Activated naive CD4-positive, alpha-beta T cell treated with anti-CD3 and anti-CD28 coated beads, Interleukin-2, amount 50 U/mL, for 16 hours (primary cell): ENCODE measurements around the gene PEX3.
"Not testable (repeated sequence)": the region's sequence is repeated elsewhere in the genome, so short reads cannot be mapped to it uniquely, and the experiment has no call there.

Source experiments
- DNase-seq: peaks from one replicate; pipeline ENCODE4 v3.0.0-alpha.2; 2020

The PEX3 gene, protein sequence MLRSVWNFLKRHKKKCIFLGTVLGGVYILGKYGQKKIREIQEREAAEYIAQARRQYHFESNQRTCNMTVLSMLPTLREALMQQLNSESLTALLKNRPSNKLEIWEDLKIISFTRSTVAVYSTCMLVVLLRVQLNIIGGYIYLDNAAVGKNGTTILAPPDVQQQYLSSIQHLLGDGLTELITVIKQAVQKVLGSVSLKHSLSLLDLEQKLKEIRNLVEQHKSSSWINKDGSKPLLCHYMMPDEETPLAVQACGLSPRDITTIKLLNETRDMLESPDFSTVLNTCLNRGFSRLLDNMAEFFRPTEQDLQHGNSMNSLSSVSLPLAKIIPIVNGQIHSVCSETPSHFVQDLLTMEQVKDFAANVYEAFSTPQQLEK

DNA sequence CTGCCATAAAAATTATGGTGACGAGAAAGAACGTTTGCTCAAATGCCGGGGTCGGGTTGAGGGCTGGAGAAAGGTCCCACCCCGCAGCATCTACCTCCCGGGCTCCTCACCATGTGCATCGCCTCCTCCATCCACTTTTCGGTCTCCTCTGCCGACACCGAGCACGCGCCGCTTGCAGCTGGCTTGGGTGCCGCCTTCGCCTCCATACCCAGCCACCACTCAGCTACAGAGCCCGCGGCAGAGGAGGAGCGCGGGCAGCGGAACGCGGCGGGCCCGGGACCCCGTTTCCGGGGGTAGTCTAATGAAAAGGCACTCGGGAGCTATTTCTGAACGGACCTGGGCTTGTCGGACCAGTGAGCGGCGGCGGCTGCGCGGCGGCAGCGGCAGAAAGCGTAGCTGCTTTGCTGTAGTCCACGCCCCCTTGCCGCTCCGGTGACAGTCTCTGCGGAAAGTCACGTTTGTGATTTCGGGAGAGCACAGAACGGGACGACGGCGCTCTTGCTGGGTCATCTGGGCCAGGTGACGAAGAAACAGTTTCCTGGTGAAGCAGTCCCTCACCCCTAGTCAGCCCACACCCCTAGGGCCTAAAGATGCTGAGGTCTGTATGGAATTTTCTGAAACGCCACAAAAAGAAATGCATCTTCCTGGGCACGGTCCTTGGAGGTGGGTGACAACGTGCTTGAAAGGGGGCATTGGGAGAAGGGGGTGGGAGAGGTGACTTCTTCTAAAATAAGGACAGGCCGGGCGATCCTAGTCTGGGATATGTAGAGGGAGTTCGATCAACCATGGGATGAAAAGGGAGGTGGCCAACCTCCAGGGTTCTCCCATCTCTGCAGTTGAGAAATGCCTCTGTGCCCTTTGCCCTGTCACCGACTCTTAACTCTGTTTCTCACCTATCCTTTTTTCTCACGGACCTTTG lies at the start of gene PEX3, which contains the start of gene ADAT2:
TSS of gene PEX3 (plus strand) at position 353 of the 919 bp plus-strand sequence. CDS start at position 591, 238 bp downstream.
TSS of gene ADAT2 (minus strand) at position 243 of the 919 bp plus-strand sequence. CDS start at position 206, 37 bp downstream.
- DNase-seq = peak; percentile 94

DNA sequence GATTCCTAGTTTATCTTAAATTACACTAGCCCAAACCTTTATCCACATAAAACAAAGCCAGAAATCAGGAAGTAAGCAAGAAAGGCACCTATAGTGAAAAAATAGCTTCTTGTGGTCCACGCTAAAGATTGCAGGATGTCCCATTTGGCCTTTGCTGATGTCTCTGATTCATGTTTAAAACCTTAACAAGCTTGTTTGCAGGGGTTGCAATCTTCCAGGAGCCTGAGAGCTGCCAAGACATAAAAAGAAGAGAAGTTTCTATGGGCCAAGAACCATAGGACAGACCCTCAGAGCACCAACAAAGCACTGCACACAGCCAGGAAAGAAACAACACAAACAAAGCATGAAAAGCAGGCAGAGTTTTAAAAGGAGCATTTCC lies 49.5 kb upstream of the PEX3 start:
- no peak for DNase-seq

DNA sequence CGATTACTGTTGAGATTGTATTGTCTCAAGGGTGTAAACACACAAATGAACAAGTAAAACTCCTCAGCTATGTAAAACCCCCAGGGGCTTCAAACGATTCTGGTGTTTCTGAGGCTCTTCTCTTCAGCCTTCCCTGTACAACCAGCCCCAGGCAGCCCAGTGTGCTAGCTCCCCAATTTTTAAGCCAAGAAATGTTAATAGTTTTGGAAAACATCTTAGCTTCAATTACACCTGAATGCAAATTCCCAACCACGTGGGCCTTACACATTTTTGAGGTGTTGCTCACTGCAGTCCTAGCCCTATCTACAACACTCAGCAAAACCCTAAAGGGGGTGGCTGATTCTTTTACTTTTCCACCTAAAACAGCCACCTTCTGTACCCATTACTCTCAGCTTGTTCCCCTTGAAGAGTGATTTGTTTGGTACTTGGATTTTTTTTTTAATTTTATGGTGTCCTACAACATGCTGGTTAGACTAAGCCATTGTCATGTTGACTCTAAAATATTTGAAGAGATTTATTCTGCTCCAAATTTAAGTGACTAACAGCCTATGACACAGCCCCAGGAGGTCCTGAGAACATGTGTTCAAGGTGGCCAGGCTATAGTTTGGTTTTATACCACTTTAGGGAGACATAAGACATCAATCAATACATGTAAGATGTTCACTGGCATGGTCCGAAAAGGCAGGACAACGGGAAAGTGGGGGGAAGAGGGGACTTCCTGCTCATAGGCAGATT lies 48.8 kb upstream of the PEX3 start:
- no peak for DNase-seq

DNA sequence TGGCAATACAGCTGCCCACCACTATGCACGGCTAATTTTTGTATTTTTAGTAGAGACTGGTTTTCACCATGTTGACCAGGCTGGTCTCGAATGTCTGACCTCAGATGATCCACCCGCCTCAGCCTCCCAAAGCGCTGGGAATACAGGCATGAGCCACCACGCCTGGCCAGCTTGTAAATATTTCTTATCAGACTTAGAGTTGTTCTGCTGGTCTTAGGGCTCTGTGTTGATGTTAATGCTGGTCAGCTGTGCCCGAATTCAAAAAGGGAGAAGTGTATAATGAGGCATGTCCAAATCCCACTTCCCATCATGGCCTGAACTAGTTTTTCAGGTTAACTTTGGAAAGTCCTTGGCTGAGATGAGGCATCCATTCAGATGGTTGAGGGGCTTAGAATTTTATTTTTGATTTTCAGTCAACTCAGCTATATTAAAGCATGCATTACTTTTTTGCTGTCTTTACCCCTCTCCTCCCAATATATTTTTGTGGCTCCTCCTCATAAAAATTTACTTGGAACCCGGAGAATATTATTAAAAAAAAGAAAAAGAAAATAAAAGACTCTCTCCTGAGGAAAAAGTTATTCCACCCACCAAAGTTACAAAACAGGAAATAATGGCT lies 47.8 kb upstream of the PEX3 start:
- DNase-seq = no peak

DNA sequence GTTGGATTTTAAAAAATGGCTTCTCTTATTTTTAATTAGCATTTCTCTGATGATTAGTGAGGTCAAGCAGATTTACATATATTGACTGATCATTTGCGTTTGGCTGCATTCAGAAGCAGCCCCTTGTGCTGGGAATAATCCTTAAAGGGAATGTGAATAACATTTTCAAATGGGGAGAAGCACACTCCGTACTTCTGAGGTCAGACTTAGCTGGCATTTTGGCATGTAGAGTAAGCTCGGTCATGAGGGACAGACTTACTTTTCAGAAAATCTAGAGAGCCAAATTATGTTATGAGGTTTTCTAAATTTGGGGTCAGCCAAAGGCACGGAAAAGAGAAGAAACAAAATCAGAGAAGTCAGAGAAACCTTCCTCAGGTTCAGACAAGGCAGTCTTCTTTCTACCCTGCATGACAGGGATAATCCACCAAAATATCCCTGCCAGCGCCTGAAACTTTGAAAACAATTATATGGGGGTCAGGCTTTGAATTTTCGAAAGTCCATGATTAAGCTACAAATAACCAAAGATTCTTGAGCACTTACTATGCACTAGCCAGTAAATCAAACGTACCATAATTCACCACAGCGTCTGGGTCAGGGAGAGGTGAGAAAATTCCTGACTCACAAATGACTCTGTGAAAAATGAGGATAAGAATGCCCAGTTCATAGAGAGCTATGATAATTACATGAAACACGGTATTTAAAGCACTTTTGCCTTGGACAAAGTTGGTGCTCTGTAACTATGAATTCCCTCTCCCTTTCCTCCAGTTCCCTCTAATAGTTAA lies 45.0 kb upstream of the PEX3 start:
- no peak for DNase-seq

DNA sequence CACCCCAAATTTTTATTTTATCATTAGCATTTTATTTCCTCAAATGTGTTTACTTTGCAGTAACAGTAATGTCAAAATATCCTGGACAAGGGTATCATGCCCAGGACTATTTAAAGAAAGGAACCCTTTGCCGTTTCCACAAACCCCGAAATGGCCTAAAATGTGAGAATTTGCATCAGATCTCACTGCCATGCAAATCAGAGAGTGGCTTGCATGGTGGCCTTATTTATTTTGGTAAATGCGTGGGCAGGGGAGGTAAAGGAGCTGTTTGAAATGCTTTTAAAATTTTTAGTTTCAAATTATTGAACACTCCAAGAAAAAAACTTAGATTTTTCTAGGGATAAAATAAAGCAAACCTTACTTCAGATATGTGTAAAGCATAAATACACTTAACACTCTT lies 43.9 kb upstream of the PEX3 start:
- DNase-seq = no peak

- no peak for DNase-seq
These were observed 42.3 kb upstream of the PEX3 start for GRCh38 chr6:143408151-143408786.

DNA sequence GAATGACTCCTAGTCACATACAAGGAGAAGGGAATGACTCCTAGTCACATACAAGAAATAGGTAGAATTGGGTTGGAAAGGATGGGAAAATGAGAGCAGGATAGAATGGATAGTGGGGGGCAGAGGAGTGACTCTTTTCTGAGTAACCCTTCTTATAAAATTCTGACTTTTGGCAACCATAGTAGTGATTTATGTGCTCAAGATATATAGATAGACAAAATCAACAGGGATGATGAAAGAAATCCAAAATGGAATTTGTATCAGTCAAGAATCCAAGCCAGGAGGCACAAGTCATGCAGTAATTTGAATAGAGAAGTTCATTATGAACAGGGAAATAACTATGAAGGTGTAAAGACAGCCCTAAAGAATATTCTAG lies 41.8 kb upstream of the PEX3 start:
- no peak for DNase-seq

- no peak for DNase-seq
These were observed 39.7 kb upstream of the PEX3 start for GRCh38 chr6:143410859-143411270.

DNA sequence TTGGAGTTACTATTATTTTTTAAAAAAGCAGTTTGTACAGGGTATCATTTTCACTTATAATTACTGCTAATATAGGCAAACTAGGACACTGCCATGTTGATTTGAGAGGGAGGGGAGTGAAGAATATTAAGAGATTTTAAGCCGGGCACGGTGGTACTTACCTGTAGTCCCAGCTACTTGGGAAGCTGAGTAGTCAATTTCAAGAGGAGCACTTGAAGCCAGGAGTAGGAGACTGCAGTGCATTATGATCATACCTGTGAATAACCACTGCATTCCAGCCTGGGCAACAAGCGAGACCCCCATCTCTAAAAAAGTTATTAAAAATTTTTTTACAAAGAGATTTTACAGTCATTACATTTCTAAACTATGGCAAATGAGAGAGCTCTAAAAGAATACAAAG lies 35.8 kb upstream of the PEX3 start:
- no peak for DNase-seq

DNA sequence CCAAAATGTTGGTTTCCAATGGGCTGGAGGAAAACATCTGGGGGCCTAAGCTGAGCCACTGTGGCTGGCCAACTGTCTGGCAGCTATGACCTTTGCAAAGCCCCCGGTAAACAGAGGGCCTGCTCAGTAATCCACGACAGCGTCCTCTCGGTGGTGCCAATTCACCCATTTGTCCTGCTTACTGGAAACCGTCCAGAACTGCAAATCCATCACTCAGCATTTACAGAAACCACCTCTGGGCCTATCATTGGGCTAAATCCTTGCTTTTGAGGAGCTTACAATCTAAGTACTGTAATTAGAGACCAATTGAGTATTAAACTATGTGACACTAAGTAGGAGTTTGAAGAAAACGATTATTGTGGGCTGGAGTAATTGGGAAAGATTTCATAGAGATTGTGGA lies 31.1 kb upstream of the PEX3 start:
- DNase-seq = no peak

GRCh38 chr6:143426026-143426425 lies 24.6 kb upstream of the PEX3 start:
- no peak for DNase-seq

GRCh38 chr6:143427109-143427817 lies 23.3 kb upstream of the PEX3 start:
- peak; percentile 73 for DNase-seq

GRCh38 chr6:143429970-143430369 lies 20.6 kb upstream of the PEX3 start:
- no peak for DNase-seq

- no peak for DNase-seq
These were observed 19.4 kb upstream of the PEX3 start for GRCh38 chr6:143431226-143431625.

- DNase-seq = no peak
These were observed 18.0 kb upstream of the PEX3 start for GRCh38 chr6:143432588-143432987.

DNA sequence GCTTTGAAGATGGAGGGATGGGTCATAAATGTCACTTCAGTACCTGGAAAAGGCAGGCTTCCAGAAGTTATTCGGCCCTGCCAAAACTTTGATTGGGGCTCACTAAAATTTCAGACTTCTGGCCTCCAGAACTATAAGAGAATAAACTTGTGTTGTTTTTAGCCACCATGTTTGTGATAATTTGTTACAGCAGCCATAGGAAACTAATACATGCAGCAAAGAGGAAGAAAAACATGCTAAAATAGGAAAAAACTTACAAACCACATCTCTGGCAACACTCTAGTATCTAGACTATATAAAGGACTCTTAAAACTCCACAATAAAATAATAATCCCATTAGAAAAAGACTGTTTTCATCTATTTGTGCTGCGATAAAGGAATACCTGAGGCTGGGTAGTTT lies 9.6 kb upstream of the PEX3 start:
- no peak for DNase-seq

DNA sequence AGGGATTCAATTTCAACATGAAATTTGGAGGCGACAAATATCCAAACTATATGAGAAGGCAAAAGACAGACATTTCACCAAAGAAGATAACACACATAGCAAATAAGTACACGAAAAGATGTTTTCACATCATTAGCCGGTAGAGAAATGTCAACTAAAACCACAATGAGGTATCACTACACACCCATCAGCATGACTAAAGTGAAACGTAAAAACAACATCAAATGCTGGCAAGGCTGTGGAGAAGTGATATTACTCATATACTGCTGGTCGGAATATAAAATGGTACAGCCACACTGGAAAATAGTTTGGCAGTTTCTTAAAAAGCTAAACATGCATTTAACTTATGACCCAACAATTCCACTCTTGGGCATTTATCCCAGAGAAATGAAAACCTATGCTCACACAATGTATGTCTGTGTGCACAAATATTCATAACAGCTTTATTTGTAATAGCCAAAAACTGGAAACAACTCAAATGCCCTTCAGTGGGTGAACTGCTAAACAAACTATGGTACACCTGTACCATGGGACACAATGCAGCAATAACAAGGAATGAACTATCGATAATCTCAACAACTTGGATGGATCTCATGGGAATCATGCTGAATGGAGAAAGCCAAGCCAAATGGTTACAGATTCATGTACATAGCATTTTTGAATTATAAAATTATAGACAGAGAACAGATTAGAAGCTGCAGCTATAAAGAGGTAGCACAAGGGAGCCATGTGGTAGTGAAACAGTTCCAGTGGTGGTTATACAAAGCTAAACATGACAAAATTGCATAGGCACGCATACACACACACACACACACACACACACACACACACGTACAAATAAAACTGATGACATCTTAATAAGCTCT lies 8.7 kb upstream of the PEX3 start:
- DNase-seq = no peak

DNA sequence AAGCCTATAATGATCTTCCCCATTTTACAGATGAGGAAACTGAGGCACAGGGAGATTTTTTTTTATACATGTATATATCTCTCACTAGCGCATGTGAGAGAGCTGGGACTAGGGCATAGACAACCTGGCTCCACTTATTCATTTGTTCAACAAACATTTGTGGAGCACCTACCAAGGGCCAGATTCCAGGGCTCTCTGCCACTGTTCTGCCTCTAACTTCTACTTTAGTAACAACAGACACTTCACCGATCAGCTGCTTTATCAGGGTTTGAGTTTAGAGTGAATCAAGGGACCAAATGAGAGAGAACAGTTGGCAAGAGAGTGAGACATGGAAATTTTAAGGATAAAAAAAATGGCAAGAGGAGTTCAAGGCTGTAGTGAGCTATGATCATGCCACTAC lies 7.5 kb upstream of the PEX3 start:
- no peak for DNase-seq

- not testable (repeated sequence) for DNase-seq
These were observed 2.7 kb upstream of the PEX3 start for GRCh38 chr6:143447865-143448264.
